WTC11 (cell line): Measurements from ENCODE around the gene OS9. TPM values are rescaled to one million over a fixed set of nuclear protein-coding genes. Genes with fewer than 3 reads are reported as not detected.

Experiments used
- ATAC-seq: fragments of 200-7000 bp; cut with Tn5 transposase; 2 replicates; pipeline ENCODE4 v1.10.0; 2021; ENCODE audit warnings: mild to moderate bottlenecking, moderate library complexity
- CTCF ChIA-PET: fragments of 300-600 bp; sonication (Branson Sonifier 250); formaldehyde crosslinking; loops from one replicate; lab custom pipeline; 2021; ENCODE audit warnings: antibody characterized with exemption; lab: Charles Lee
- POLR2A ChIA-PET: fragments of 350-600 bp; sonication (Branson Sonifier 250); formaldehyde crosslinking; loops from one replicate; lab custom pipeline; 2021; ENCODE audit warnings: antibody characterized with exemption; lab: Charles Lee
- DNase-seq: peaks from one replicate; pipeline ENCODE4 v3.0.0; 2021; ENCODE audit warnings: low spot score
- H3K27ac Mint-ChIP-seq: 2 replicates; pipeline ENCODE4 v1.8.0; 2021; ENCODE audit warnings: mixed read lengths
- H3K27me3 Mint-ChIP-seq: 2 replicates; pipeline ENCODE4 v1.8.0; 2021; ENCODE audit warnings: low read depth, mild to moderate bottlenecking, moderate library complexity, mixed read lengths
- H3K36me3 Mint-ChIP-seq: 2 replicates; pipeline ENCODE4 v1.8.0; 2021; ENCODE audit warnings: mixed read lengths
- H3K4me1 Mint-ChIP-seq: 2 replicates; pipeline ENCODE4 v1.8.0; 2022; ENCODE audit warnings: mixed read lengths
- H3K4me3 Mint-ChIP-seq: 2 replicates; pipeline ENCODE4 v1.8.0; 2021; ENCODE audit warnings: mild to moderate bottlenecking, moderate library complexity, mixed read lengths
- H3K9me3 Mint-ChIP-seq: 2 replicates; pipeline ENCODE4 v1.8.0; 2021; ENCODE audit warnings: mixed read lengths
- ATF3 ChIP-seq: sonication (generic); formaldehyde crosslinking; conservative IDR thresholded peaks from 2 replicates; pipeline ENCODE4 v1.8.1; 2022; ENCODE audit warnings: mild to moderate bottlenecking, missing genetic modification reagents
- CBFB ChIP-seq: sonication (generic); formaldehyde crosslinking; IDR thresholded peaks from 2 replicates; pipeline ENCODE4 v1.8.1; 2022; ENCODE audit warnings: mild to moderate bottlenecking, low read depth, missing genetic modification reagents
- CDX4 ChIP-seq: fragments of 250-450 bp; sonication (Bioruptor Pico); IDR thresholded peaks from 2 replicates; pipeline ENCODE4 v1.9.0; 2021; ENCODE audit warnings: moderate library complexity, mild to moderate bottlenecking, inconsistent platforms, borderline replicate concordance
- CREB1 ChIP-seq: sonication (generic); formaldehyde crosslinking; IDR thresholded peaks from 2 replicates; pipeline ENCODE4 v1.8.0; 2023; ENCODE audit warnings: mild to moderate bottlenecking, missing genetic modification reagents
- E2F1 ChIP-seq: sonication (generic); formaldehyde crosslinking; IDR thresholded peaks from 2 replicates; pipeline ENCODE4 v1.8.0; 2022; ENCODE audit warnings: mild to moderate bottlenecking, missing genetic modification reagents
- ELF4 ChIP-seq: sonication (generic); formaldehyde crosslinking; IDR thresholded peaks from 2 replicates; pipeline ENCODE4 v1.8.1; 2022; ENCODE audit warnings: low read depth, mild to moderate bottlenecking, moderate library complexity, missing genetic modification reagents
- ETV6 ChIP-seq: sonication (generic); formaldehyde crosslinking; IDR thresholded peaks from 2 replicates; pipeline ENCODE4 v1.8.1; 2022; ENCODE audit warnings: mild to moderate bottlenecking, missing genetic modification reagents
- FOXK1 ChIP-seq: sonication (generic); formaldehyde crosslinking; IDR thresholded peaks from 2 replicates; pipeline ENCODE4 v1.8.0; 2022; ENCODE audit warnings: mild to moderate bottlenecking, moderate library complexity, missing genetic modification reagents
- IRF2 ChIP-seq: sonication (generic); formaldehyde crosslinking; IDR thresholded peaks from 2 replicates; pipeline ENCODE4 v1.8.0; 2022; ENCODE audit warnings: low read depth, missing genetic modification reagents, borderline replicate concordance
- JAZF1 ChIP-seq: fragments of 250-450 bp; sonication (Bioruptor Pico); IDR thresholded peaks from 2 replicates; pipeline ENCODE4 v1.9.0; 2021; ENCODE audit warnings: moderate library complexity, mild to moderate bottlenecking, inconsistent platforms
- MYBL2 ChIP-seq: sonication (generic); formaldehyde crosslinking; IDR thresholded peaks from 2 replicates; pipeline ENCODE4 v1.8.1; 2023; ENCODE audit warnings: mild to moderate bottlenecking, moderate library complexity, missing genetic modification reagents
- NFATC4 ChIP-seq: fragments of 250-450 bp; sonication (Bioruptor Pico); IDR thresholded peaks from 2 replicates; pipeline ENCODE4 v1.9.0; 2021; ENCODE audit warnings: mild to moderate bottlenecking
- NFE2L1 ChIP-seq: sonication (generic); formaldehyde crosslinking; IDR thresholded peaks from 2 replicates; pipeline ENCODE4 v1.8.1; 2023; ENCODE audit warnings: missing genetic modification reagents
- NR1H2 ChIP-seq: sonication (generic); formaldehyde crosslinking; IDR thresholded peaks from 2 replicates; pipeline ENCODE4 v1.9.0; 2021; ENCODE audit warnings: mild to moderate bottlenecking, moderate library complexity, missing genetic modification reagents
- NR3C1 ChIP-seq: sonication (generic); formaldehyde crosslinking; conservative IDR thresholded peaks from 2 replicates; pipeline ENCODE4 v1.8.1; 2023; ENCODE audit warnings: low read depth, mild to moderate bottlenecking, missing genetic modification reagents
- PRRX2 ChIP-seq: fragments of 250-450 bp; sonication (Bioruptor Pico); IDR thresholded peaks from 2 replicates; pipeline ENCODE4 v1.8.0; 2021; ENCODE audit warnings: mild to moderate bottlenecking
- SP1 ChIP-seq: sonication (generic); formaldehyde crosslinking; conservative IDR thresholded peaks from 2 replicates; pipeline ENCODE4 v1.8.1; 2022; ENCODE audit warnings: missing genetic modification reagents
- STAT6 ChIP-seq: sonication (generic); formaldehyde crosslinking; conservative IDR thresholded peaks from 2 replicates; pipeline ENCODE4 v1.8.1; 2023; ENCODE audit warnings: mild to moderate bottlenecking, low read depth, missing genetic modification reagents, moderate library complexity
- TEAD4 ChIP-seq: sonication (generic); formaldehyde crosslinking; IDR thresholded peaks from 2 replicates; pipeline ENCODE4 v1.8.0; 2022; ENCODE audit warnings: mild to moderate bottlenecking, missing genetic modification reagents
- USF2 ChIP-seq: sonication (generic); formaldehyde crosslinking; IDR thresholded peaks from 2 replicates; pipeline ENCODE4 v1.8.1; 2023; ENCODE audit warnings: mild to moderate bottlenecking, missing genetic modification reagents, moderate library complexity
- ZMAT4 ChIP-seq: fragments of 250-450 bp; sonication (Bioruptor Pico); IDR thresholded peaks from 2 replicates; pipeline ENCODE4 v1.9.0; 2021; ENCODE audit warnings: mild to moderate bottlenecking
- ZNF138 ChIP-seq: sonication (generic); formaldehyde crosslinking; conservative IDR thresholded peaks from 2 replicates; pipeline ENCODE4 v1.8.1; 2022; ENCODE audit warnings: mild to moderate bottlenecking, moderate library complexity, missing genetic modification reagents
- ZNF317 ChIP-seq: sonication (generic); formaldehyde crosslinking; IDR thresholded peaks from 2 replicates; pipeline ENCODE4 v1.8.1; 2023; ENCODE audit warnings: low read depth, mild to moderate bottlenecking, moderate library complexity, missing genetic modification reagents, borderline replicate concordance
- ZNF512 ChIP-seq: sonication (generic); formaldehyde crosslinking; IDR thresholded peaks from 2 replicates; pipeline ENCODE4 v1.8.1; 2022; ENCODE audit warnings: missing genetic modification reagents, borderline replicate concordance
- total RNA-seq: library from RNA; stranded (reverse); gene quantifications from 3 replicates; pipeline ENCODE4 v1.2.3, GENCODE V29; 2021
- TF ChIP-seq, protein P1 (sequence below): sonication (generic); formaldehyde crosslinking; IDR thresholded peaks from 2 replicates; pipeline ENCODE4 v1.8.1; 2022; ENCODE audit warnings: mild to moderate bottlenecking, missing genetic modification reagents, moderate library complexity, borderline replicate concordance
- TF ChIP-seq, protein P2 (sequence below): fragments of 250-450 bp; sonication (Bioruptor Pico); IDR thresholded peaks from 2 replicates; pipeline ENCODE4 v2.1.2; 2022; ENCODE audit warnings: mild to moderate bottlenecking, moderate library complexity

OS9 gene
- total RNA-seq, 1 experiment from 2014 or later, result 77.5 TPM

GRCh38 chr12:57726151-57726883 lies 32.4 kb downstream of the OS9 start:
- no peaks in the 10 kb centered on the region for H3K9me3 Mint-ChIP-seq
- ATAC-seq (peak; percentile 89), DNase-seq (peak; percentile 92)
- H3K27ac Mint-ChIP-seq, result no peak overlapping the region
- H3K27me3 Mint-ChIP-seq, result peaks cover 87% of the 10 kb centered on the region
- H3K4me1 Mint-ChIP-seq, result peaks cover 15% of the 10 kb centered on the region
- no peaks in the 10 kb centered on the region for H3K36me3 Mint-ChIP-seq
- CTCF ChIA-PET, result interaction anchor here (0.5 to 5.8 kb wide), 37 partner anchors 10 to 391 kb away, joined by 3 to 146 read pairs (median 5); partner anchors contain the start of genes AGAP2, ARHGEF25, ATP23 and B4GALNT1
- POLR2A ChIA-PET, result interaction anchor here (0.7 to 1.1 kb wide), 3 partner anchors 9 to 11 kb away, joined by 3 to 6 read pairs (median 5); no protein-coding TSS in a partner anchor
- peak overlapping the region; percentile 94 for H3K4me3 Mint-ChIP-seq
- TF ChIP-seq STAT6 (CRISPR knock-in tag), result no peak
- TF ChIP-seq, protein P1, sequence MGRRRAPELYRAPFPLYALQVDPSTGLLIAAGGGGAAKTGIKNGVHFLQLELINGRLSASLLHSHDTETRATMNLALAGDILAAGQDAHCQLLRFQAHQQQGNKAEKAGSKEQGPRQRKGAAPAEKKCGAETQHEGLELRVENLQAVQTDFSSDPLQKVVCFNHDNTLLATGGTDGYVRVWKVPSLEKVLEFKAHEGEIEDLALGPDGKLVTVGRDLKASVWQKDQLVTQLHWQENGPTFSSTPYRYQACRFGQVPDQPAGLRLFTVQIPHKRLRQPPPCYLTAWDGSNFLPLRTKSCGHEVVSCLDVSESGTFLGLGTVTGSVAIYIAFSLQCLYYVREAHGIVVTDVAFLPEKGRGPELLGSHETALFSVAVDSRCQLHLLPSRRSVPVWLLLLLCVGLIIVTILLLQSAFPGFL, result no peak
- TF ChIP-seq, protein P2, sequence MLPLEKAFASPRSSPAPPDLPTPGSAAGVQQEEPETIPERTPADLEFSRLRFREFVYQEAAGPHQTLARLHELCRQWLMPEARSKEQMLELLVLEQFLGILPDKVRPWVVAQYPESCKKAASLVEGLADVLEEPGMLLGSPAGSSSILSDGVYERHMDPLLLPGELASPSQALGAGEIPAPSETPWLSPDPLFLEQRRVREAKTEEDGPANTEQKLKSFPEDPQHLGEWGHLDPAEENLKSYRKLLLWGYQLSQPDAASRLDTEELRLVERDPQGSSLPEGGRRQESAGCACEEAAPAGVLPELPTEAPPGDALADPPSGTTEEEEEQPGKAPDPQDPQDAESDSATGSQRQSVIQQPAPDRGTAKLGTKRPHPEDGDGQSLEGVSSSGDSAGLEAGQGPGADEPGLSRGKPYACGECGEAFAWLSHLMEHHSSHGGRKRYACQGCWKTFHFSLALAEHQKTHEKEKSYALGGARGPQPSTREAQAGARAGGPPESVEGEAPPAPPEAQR (CRISPR knock-in tag), result no peak
- no peak for TF ChIP-seq ZNF317
- TF ChIP-seq NFATC4 (CRISPR knock-in tag), result no peak
- TF ChIP-seq NFE2L1 (CRISPR knock-in tag), result no peak; the same call in 1 of the 2 replicates
- TF ChIP-seq ATF3 (CRISPR knock-in tag), result no peak
- TF ChIP-seq JAZF1 (CRISPR knock-in tag), result no peak
- no peak for TF ChIP-seq CREB1 (CRISPR knock-in tag)
- TF ChIP-seq IRF2 (CRISPR knock-in tag), result no peak
- TF ChIP-seq ETV6 (CRISPR knock-in tag), result peak; percentile 73
- no peak for TF ChIP-seq PRRX2
- no peak for TF ChIP-seq USF2 (CRISPR knock-in tag)
- TF ChIP-seq ELF4, result no peak
- no peak for TF ChIP-seq ZNF138 (CRISPR knock-in tag)
- TF ChIP-seq NR1H2 (CRISPR knock-in tag), result no peak
- no peak for TF ChIP-seq FOXK1 (CRISPR knock-in tag)
- TF ChIP-seq SP1 (CRISPR knock-in tag), result peak; percentile 61; the same call in 1 of the 2 replicates
- no peak for TF ChIP-seq CDX4
- no peak for TF ChIP-seq MYBL2 (CRISPR knock-in tag)
- no peak for TF ChIP-seq E2F1
- no peak for TF ChIP-seq CBFB
- TF ChIP-seq NR3C1 (CRISPR knock-in tag), result no peak
- TF ChIP-seq ZNF512, result no peak
- TF ChIP-seq TEAD4 (CRISPR knock-in tag), result no peak
- TF ChIP-seq ZMAT4, result no peak
